ENCODE data around the gene SRCAP. TPM values are rescaled to one million over a fixed set of nuclear protein-coding genes. Genes with fewer than 3 reads are reported as not detected.

Gene SRCAP
- total RNA-seq, 1 donor from 2014 or later: 17.2 TPM

Small RNA genes within 50 kb of the gene (small RNA-seq; reads per million reads assigned to genes)
- not detected for gene RNU6-1043P
- gene RNU6-416P: not detected
- gene SNORA30: 0.95 reads per million, percentile 77 among the genes with 10 or more reads in this experiment

Other genes starting within 250 kb of the SRCAP start
- 4.2 TPM for gene ITGAL, start 226.4 kb upstream of the SRCAP start, total RNA-seq
- 23.5 TPM for gene ZNF768, start 172.6 kb upstream of the SRCAP start, total RNA-seq
- gene ZNF747, start 164.3 kb upstream of the SRCAP start, total RNA-seq: 8.4 TPM
- gene ZNF764, start 140.8 kb upstream of the SRCAP start, total RNA-seq: 3.7 TPM
- 5.7 TPM for gene ZNF688, start 127.5 kb upstream of the SRCAP start, total RNA-seq
- gene ZNF785, start 113.5 kb upstream of the SRCAP start, total RNA-seq: 10.4 TPM
- 4.7 TPM for gene ZNF689, start 88.8 kb upstream of the SRCAP start, total RNA-seq
- gene PRR14, start 48.2 kb upstream of the SRCAP start, total RNA-seq: 6.8 TPM
- gene FBRS, start 40.7 kb upstream of the SRCAP start, total RNA-seq: 7.3 TPM
- gene PHKG2, start 49.3 kb downstream of the SRCAP start, total RNA-seq: 3.7 TPM
- 1.6 TPM for gene CFAP119, start 62.9 kb downstream of the SRCAP start, total RNA-seq
- 50.6 TPM for gene RNF40, start 63.2 kb downstream of the SRCAP start, total RNA-seq
- gene ZNF629, start 88.0 kb downstream of the SRCAP start, total RNA-seq: 5.7 TPM
- gene BCL7C, start 194.9 kb downstream of the SRCAP start, total RNA-seq: 29.7 TPM
- gene CTF1, start 197.4 kb downstream of the SRCAP start, total RNA-seq: 0.52 TPM
- gene FBXL19, start 224.4 kb downstream of the SRCAP start, total RNA-seq: 5.2 TPM
- gene ORAI3, start 249.9 kb downstream of the SRCAP start, total RNA-seq: 9.4 TPM